Panc1 (cell line): ENCODE measurements around the gene EXOC3L4. TPM values are rescaled to one million over a fixed set of nuclear protein-coding genes. Genes with fewer than 3 reads are reported as not detected.

Experiments
- ATAC-seq: fragments of 200-7000 bp; cut with Tn5 transposase; 2 replicates; pipeline ENCODE4 v1.9.1; 2020; ENCODE audit warnings: mild to moderate bottlenecking, moderate library complexity
- BruUV-seq: library from RNA; stranded (reverse); fragments of 400-500 nt; replicated peaks from 2 replicates; lab custom pipeline; 2021; lab: Mats Ljungman, UMichigan
- CTCF ChIA-PET: fragments of 300-600 bp; sonication (Branson Sonifier 250); formaldehyde crosslinking; loops from one replicate; lab custom pipeline; 2022; ENCODE audit warnings: antibody characterized with exemption; lab: Charles Lee
- POLR2A ChIA-PET: fragments of 300-600 bp; sonication (Branson Sonifier 250); formaldehyde crosslinking; loops from one replicate; lab custom pipeline; 2022; ENCODE audit warnings: antibody characterized with exemption; lab: Charles Lee
- DNase-seq: peaks from one replicate; pipeline ENCODE4 v3.0.0-alpha.2; 2010; ENCODE audit warnings: low read depth, low spot score
- H3K27ac ChIP-seq: 2 replicates; pipeline ENCODE4 v1.5.1; 2011; ENCODE audit warnings: mild to moderate bottlenecking, low read length, inconsistent platforms
- H3K27me3 ChIP-seq: fragments of 200-500 bp; sonication (Bioruptor generic); 2 replicates; pipeline ENCODE4 v1.6.0; 2014; ENCODE audit warnings: low read length, inconsistent platforms; ENCODE audit not compliant: control insufficient read depth, insufficient read depth
- H3K36me3 ChIP-seq: fragments of 200-500 bp; sonication (Bioruptor generic); 2 replicates; pipeline ENCODE4 v1.5.1; 2014; ENCODE audit warnings: inconsistent platforms, mild to moderate bottlenecking, low read length, moderate library complexity; ENCODE audit not compliant: control insufficient read depth, insufficient read depth
- H3K4me1 ChIP-seq: 2 replicates; pipeline ENCODE4 v1.5.1; 2011; ENCODE audit warnings: inconsistent platforms, mild to moderate bottlenecking, low read length, moderate library complexity; ENCODE audit not compliant: control insufficient read depth, insufficient read depth
- H3K4me3 ChIP-seq, 2 experiments: 2 replicates each; pipeline ENCODE4 v1.5.1; 2011 to 2012; ENCODE audit warnings: low read depth in 2 of 2, low read length in 2 of 2, mild to moderate bottlenecking in 2 of 2, inconsistent platforms in 1 of 2, moderate library complexity in 1 of 2
- H3K9me3 ChIP-seq: fragments of 200-500 bp; sonication (Bioruptor generic); 2 replicates; pipeline ENCODE4 v1.5.1; 2014; ENCODE audit warnings: low read depth, mild to moderate bottlenecking, inconsistent platforms, low read length, moderate library complexity; ENCODE audit not compliant: control insufficient read depth, insufficient read depth
- CTCF ChIP-seq: fragments of 450-650 bp; IDR thresholded peaks from 2 replicates; pipeline ENCODE4 v1.5.1; 2017; ENCODE audit warnings: mild to moderate bottlenecking
- POLR2AphosphoS5 ChIP-seq: IDR thresholded peaks from 2 replicates; pipeline ENCODE4 v1.6.1; 2012; ENCODE audit warnings: mild to moderate bottlenecking, low read depth, low read length, moderate library complexity
- REST ChIP-seq, 2 experiments: IDR thresholded peaks; 2 replicates each; pipeline ENCODE4 v1.6.1; 2011 to 2012; ENCODE audit warnings: low read depth in 2 of 2, control low read depth in 1 of 2, low read length in 1 of 2, mild to moderate bottlenecking in 1 of 2, moderate library complexity in 1 of 2; ENCODE audit not compliant: insufficient read depth in 1 of 2
- SIN3A ChIP-seq: IDR thresholded peaks from 2 replicates; pipeline ENCODE4 v1.6.1; 2012; ENCODE audit warnings: low read depth, mild to moderate bottlenecking, low read length, moderate library complexity, borderline replicate concordance; ENCODE audit not compliant: insufficient read depth
- TCF7L2 ChIP-seq: IDR thresholded peaks from 2 replicates; pipeline ENCODE4 v1.6.1; 2011; ENCODE audit warnings: mild to moderate bottlenecking, low read depth, low read length, inconsistent platforms
- in situ Hi-C: cut with HindIII; loops from 2 replicates; pipeline ENCODE4 v1.10.0; 2016; ENCODE audit warnings: low sequenced_read_pairs, low pct_unique_long_range_greater_than_20kb
- intact Hi-C: fragments of 100-400 bp; cut with micrococcal nuclease; formaldehyde crosslinking; loops from one replicate; pipeline ENCODE4 v1.10.0; 2022; ENCODE audit not compliant: unreplicated experiment
- total RNA-seq: library from RNA; stranded (reverse); gene quantifications from one replicate; pipeline ENCODE4 v1.2.1, GENCODE V29; 2021; ENCODE audit not compliant: unreplicated experiment

Gene EXOC3L4
- total RNA-seq, 1 experiment from 2014 or later, result 2.6 TPM

- DNase-seq (no peak), ATAC-seq (peak; percentile 26)
- ChIA-PET POLR2A (no interaction called here), CTCF (no interaction called here)
- H3K9me3 ChIP-seq, result no peaks in the 10 kb centered on the region
- peak overlapping the region; percentile 39 to 54 for H3K4me3 ChIP-seq
- H3K27me3 ChIP-seq, result no peaks in the 10 kb centered on the region
- in situ Hi-C loops, result no loop called here
- intact Hi-C loops, result no loop called here
- BruUV-seq, result no TSS peak
- TF ChIP-seq TCF7L2, result no peak
- no peak for TF ChIP-seq SIN3A
- no peak for TF ChIP-seq CTCF
- no peak for TF ChIP-seq REST (IDR thresholded peaks at IDR 0.05; ENCODE audit: insufficient read depth in 1 of 2, low read depth in 2 of 2, low read length in 1 of 2)
- TF ChIP-seq POLR2AphosphoS5, result no peak
- no peaks in the 10 kb centered on the region for H3K36me3 ChIP-seq
- peak overlapping the region; percentile 83 for H3K27ac ChIP-seq
- peaks cover 52% of the 10 kb centered on the region for H3K4me1 ChIP-seq
Observed at GRCh38 chr14:103127861-103128598, 33.5 kb downstream of the EXOC3L4 start.

- ChIA-PET POLR2A (no interaction called here), CTCF (interaction anchor here (1.5 kb wide), 1 partner anchor 24 kb away, joined by 5 read pairs; no protein-coding TSS in a partner anchor)
- peak overlapping the region; percentile 83 for H3K27ac ChIP-seq
- no TSS peak for BruUV-seq
- ATAC-seq, result peak; percentile 25
- in situ Hi-C loops (no loop called here), intact Hi-C loops (no loop called here)
- H3K27me3 ChIP-seq, result no peaks in the 10 kb centered on the region
- H3K9me3 ChIP-seq, result no peaks in the 10 kb centered on the region
- H3K36me3 ChIP-seq, result no peaks in the 10 kb centered on the region
- peaks cover 52% of the 10 kb centered on the region for H3K4me1 ChIP-seq
- no peak for DNase-seq
- no peak for TF ChIP-seq TCF7L2
- TF ChIP-seq REST (IDR thresholded peaks at IDR 0.05; ENCODE audit: insufficient read depth in 1 of 2, low read depth in 2 of 2, low read length in 1 of 2), result no peak
- no peak; the same call in 1 of the 2 replicates for TF ChIP-seq POLR2AphosphoS5
- no peak for TF ChIP-seq SIN3A
- no peak for TF ChIP-seq CTCF
- H3K4me3 ChIP-seq, result peak overlapping the region; percentile 39 to 54
Observed at GRCh38 chr14:103128631-103129300, 34.2 kb downstream of the EXOC3L4 start.
